ENCODE measurements around the gene CNDP1. TPM values are rescaled to one million over a fixed set of nuclear protein-coding genes. Genes with fewer than 3 reads are reported as not detected.

CNDP1 gene
- total RNA-seq, 1 experiment from 2014 or later = not detected

DNA sequence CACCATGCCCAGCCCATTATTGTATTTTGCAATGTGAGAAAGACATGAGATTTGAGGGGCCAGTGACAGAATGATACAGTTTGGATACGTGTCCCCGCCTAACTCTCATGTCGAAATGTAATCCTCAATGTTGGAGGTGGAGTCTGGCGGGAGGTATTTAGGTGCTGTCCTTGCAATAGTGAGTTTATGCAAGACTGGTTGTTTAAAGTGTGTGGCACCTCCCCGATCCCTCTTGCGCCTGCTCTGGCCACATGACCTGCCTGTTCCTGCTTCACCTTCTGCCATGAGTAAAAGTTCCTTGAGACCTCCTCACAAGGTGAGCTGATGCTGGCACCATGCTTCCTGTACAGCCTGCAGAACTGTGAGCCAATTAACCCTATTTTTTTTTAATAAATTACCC lies 16.6 kb downstream of the CNDP1 start:
- Histone ChIP-seq H3K9me2 (replicated peaks; ENCODE audit: insufficient read depth, low read length) (no peaks in the 10 kb centered on the region), H3K79me2 (ENCODE audit: low read length) (no peaks in the 10 kb centered on the region), H3K36me3 (ENCODE audit: insufficient read depth, low read length) (no peaks in the 10 kb centered on the region), H4K20me1 (ENCODE audit: insufficient read depth, low read depth, low read length) (no peaks in the 10 kb centered on the region), H3K4me1 (ENCODE audit: low read length) (no peaks in the 10 kb centered on the region), H3K9me3 (ENCODE audit: low read length) (peaks cover 6% of the 10 kb centered on the region), H3K9ac (ENCODE audit: low read length) (no peak overlapping the region), H3K27me3 (ENCODE audit: low read length) (no peaks in the 10 kb centered on the region; the same call in 1 of the 2 replicates), H3K4me2 (ENCODE audit: low read depth, low read length, poor library complexity, severe bottlenecking) (no peak overlapping the region), H2AFZ (ENCODE audit: low read length) (no peak overlapping the region), H3K4me3 (ENCODE audit: low read length) (no peak overlapping the region), H3K27ac (ENCODE audit: low read length) (no peak overlapping the region)
- no peak for DNase-seq

DNA sequence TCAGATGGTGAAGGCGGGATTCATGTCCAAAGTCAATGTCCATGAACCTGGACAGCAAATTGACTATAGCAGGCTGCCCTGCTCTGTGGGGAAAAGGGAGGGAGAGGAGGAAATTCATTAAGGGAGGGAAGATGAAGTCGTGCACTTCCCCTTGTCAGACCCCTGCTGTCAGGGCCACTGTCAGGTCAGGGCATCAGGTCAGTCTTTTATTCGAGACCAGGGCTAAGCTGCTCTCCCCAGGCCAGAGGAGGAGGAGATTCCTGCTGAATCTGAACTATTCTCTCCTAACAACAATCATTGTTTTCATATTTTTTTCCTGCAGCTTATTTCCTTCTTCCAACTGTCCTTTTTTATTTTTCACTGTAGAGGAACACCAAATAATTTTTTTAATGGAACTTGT lies 17.2 kb downstream of the CNDP1 start:
- no peak overlapping the region for H3K4me3 ChIP-seq (ENCODE audit: low read length)
- H3K4me2 ChIP-seq (ENCODE audit: low read depth, low read length, poor library complexity, severe bottlenecking) = no peak overlapping the region
- no peaks in the 10 kb centered on the region for H3K9me2 ChIP-seq (replicated peaks; ENCODE audit: insufficient read depth, low read length)
- H3K27ac ChIP-seq (ENCODE audit: low read length) = no peak overlapping the region
- no peaks in the 10 kb centered on the region; the same call in 1 of the 2 replicates for H4K20me1 ChIP-seq (ENCODE audit: insufficient read depth, low read depth, low read length)
- no peak overlapping the region for H2AFZ ChIP-seq (ENCODE audit: low read length)
- H3K9me3 ChIP-seq (ENCODE audit: low read length) = peaks cover 6% of the 10 kb centered on the region
- H3K9ac ChIP-seq (ENCODE audit: low read length) = no peak overlapping the region
- H3K27me3 ChIP-seq (ENCODE audit: low read length) = no peaks in the 10 kb centered on the region; the same call in 1 of the 2 replicates
- no peaks in the 10 kb centered on the region for H3K4me1 ChIP-seq (ENCODE audit: low read length)
- no peak for DNase-seq
- no peaks in the 10 kb centered on the region for H3K79me2 ChIP-seq (ENCODE audit: low read length)
- H3K36me3 ChIP-seq (ENCODE audit: insufficient read depth, low read length) = no peaks in the 10 kb centered on the region

DNA sequence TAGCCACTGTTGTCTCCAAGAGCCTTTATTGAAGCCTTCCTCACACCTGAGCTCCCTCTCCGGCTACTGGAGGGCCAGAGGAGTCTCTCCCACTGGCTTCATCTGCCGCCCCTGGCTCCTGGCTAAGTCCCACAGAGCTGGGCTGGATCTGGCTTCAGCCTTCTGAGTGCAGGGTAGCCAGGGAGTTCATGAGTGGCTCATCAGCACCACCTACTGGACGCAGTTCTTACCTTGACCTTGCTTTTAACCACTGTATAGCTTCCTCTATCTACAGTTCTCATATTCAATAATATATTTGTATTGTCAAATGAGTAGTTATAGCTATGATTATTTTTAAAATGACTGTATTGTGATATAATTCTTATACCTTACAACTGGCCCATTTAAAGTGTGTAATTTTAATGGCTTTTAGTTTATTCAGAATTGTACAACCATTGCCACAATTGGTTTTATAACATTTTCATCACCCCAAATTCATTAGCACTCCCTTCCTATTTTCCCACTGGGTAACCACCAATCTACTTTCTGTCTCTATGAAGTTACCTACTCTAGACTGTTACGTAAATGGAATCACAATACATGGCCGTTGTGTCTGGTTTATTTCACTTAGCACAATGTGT lies 17.7 kb downstream of the CNDP1 start:
- Histone ChIP-seq H3K79me2 (ENCODE audit: low read length) (no peaks in the 10 kb centered on the region), H2AFZ (ENCODE audit: low read length) (no peak overlapping the region), H3K9me2 (replicated peaks; ENCODE audit: insufficient read depth, low read length) (no peaks in the 10 kb centered on the region), H3K4me2 (ENCODE audit: low read depth, low read length, poor library complexity, severe bottlenecking) (no peak overlapping the region), H3K27ac (ENCODE audit: low read length) (no peak overlapping the region), H3K4me3 (ENCODE audit: low read length) (no peak overlapping the region), H3K9ac (ENCODE audit: low read length) (no peak overlapping the region), H3K4me1 (ENCODE audit: low read length) (no peaks in the 10 kb centered on the region), H3K36me3 (ENCODE audit: insufficient read depth, low read length) (no peaks in the 10 kb centered on the region), H4K20me1 (ENCODE audit: insufficient read depth, low read depth, low read length) (no peaks in the 10 kb centered on the region; the same call in 1 of the 2 replicates), H3K27me3 (ENCODE audit: low read length) (no peaks in the 10 kb centered on the region; the same call in 1 of the 2 replicates), H3K9me3 (ENCODE audit: low read length) (peaks cover 6% of the 10 kb centered on the region)
- DNase-seq = peak; percentile 96

DNA sequence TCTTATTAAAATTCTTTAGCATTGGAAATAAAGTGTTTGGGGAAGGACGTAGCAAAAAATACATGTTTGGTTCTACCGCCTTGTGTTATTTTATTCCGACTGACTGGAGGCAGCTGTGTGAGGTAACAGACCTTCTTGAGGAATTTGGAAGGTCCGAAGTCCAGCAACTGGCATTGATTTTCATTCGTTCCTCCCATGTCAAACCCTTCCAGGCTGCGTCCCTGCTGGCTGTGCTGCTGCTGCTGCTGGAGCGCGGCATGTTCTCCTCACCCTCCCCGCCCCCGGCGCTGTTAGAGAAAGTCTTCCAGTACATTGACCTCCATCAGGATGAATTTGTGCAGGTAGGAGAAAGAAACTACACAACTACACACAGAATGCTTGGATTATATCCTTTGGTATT lies 21.8 kb downstream of the CNDP1 start:
- Histone ChIP-seq H3K4me2 (ENCODE audit: low read depth, low read length, poor library complexity, severe bottlenecking) (no peak overlapping the region), H3K4me3 (ENCODE audit: low read length) (no peak overlapping the region), H3K27me3 (ENCODE audit: low read length) (no peaks in the 10 kb centered on the region)

DNA sequence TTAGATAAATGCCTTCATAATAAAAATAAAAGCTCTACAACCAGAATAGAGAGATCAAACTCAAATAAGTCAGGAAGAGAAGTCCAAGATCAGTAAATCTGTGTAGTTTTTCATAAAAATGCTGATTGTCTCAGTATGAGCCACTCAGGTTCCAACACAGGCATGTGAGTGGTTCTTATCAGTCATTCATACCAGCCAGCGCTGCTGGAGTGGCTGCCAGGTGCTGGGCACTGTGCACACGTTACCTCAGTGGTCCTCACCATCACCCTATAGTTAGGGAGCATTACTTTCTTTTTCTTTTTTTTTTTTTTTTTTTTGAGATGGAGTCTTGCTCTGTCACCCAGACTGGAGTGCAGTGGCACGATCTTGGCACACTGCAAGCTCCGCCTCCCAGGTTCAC lies 23.8 kb downstream of the CNDP1 start:
- no peaks in the 10 kb centered on the region; the same call in 1 of the 2 replicates for H4K20me1 ChIP-seq (ENCODE audit: insufficient read depth, low read depth, low read length)
- H2AFZ ChIP-seq (ENCODE audit: low read length) = no peak overlapping the region
- no peaks in the 10 kb centered on the region for H3K9me2 ChIP-seq (replicated peaks; ENCODE audit: insufficient read depth, low read length)
- no peaks in the 10 kb centered on the region for H3K36me3 ChIP-seq (ENCODE audit: insufficient read depth, low read length)
- no peak overlapping the region for H3K4me3 ChIP-seq (ENCODE audit: low read length)
- no peak for DNase-seq
- H3K4me1 ChIP-seq (ENCODE audit: low read length) = no peaks in the 10 kb centered on the region
- no peaks in the 10 kb centered on the region for H3K27me3 ChIP-seq (ENCODE audit: low read length)
- H3K27ac ChIP-seq (ENCODE audit: low read length) = no peak overlapping the region
- H3K79me2 ChIP-seq (ENCODE audit: low read length) = no peaks in the 10 kb centered on the region
- H3K4me2 ChIP-seq (ENCODE audit: low read depth, low read length, poor library complexity, severe bottlenecking) = no peak overlapping the region
- H3K9ac ChIP-seq (ENCODE audit: low read length) = no peak overlapping the region
- H3K9me3 ChIP-seq (ENCODE audit: low read length) = no peaks in the 10 kb centered on the region

More for the DNA sequence above, 21.8 kb downstream of the CNDP1 start:
- H3K9ac ChIP-seq (ENCODE audit: low read length) = no peak overlapping the region
- H3K27ac ChIP-seq (ENCODE audit: low read length) = no peak overlapping the region
- H2AFZ ChIP-seq (ENCODE audit: low read length) = no peak overlapping the region
- no peaks in the 10 kb centered on the region for H3K9me3 ChIP-seq (ENCODE audit: low read length)
- H3K4me1 ChIP-seq (ENCODE audit: low read length) = no peaks in the 10 kb centered on the region
- DNase-seq = no peak
- H4K20me1 ChIP-seq (ENCODE audit: insufficient read depth, low read depth, low read length) = no peaks in the 10 kb centered on the region; the same call in 1 of the 2 replicates
- H3K9me2 ChIP-seq (replicated peaks; ENCODE audit: insufficient read depth, low read length) = no peaks in the 10 kb centered on the region
- H3K36me3 ChIP-seq (ENCODE audit: insufficient read depth, low read length) = no peaks in the 10 kb centered on the region
- H3K79me2 ChIP-seq (ENCODE audit: low read length) = no peaks in the 10 kb centered on the region

DNA sequence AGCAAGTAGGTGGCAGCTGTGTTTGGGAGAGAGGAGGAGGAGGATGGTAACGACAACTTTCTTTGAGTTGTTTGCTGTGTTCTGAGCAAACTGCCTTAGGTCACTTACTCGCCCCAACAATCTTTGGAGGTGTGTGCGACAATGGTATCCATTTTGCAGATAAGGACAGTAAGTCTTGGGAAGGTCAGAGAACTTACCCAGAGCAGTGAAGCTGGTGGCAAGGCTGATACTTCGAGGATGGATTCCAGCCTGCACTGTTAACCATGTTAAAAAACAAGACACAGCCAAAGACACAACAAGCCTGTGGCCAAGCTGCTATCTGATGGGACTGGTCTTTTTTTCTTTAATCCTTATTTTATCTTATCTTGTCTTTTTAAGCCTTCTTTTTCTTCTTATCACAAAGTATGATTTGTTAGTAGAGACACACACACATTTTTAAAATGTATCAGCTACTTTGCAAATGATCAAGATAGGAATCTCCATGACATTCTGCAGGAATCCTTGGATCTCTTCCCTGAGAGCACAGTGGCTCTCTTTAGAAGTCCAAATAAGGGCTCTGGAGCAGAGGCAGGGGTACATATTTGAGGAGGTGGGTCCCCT lies 27.9 kb downstream of the CNDP1 start:
- Histone ChIP-seq H4K20me1 (ENCODE audit: insufficient read depth, low read depth, low read length) (no peaks in the 10 kb centered on the region), H3K27me3 (ENCODE audit: low read length) (no peaks in the 10 kb centered on the region), H3K4me1 (ENCODE audit: low read length) (no peaks in the 10 kb centered on the region), H3K9ac (ENCODE audit: low read length) (no peak overlapping the region), H3K9me3 (ENCODE audit: low read length) (no peaks in the 10 kb centered on the region), H3K79me2 (ENCODE audit: low read length) (no peaks in the 10 kb centered on the region), H3K36me3 (ENCODE audit: insufficient read depth, low read length) (no peaks in the 10 kb centered on the region), H3K4me2 (ENCODE audit: low read depth, low read length, poor library complexity, severe bottlenecking) (no peak overlapping the region), H3K27ac (ENCODE audit: low read length) (no peak overlapping the region), H3K9me2 (replicated peaks; ENCODE audit: insufficient read depth, low read length) (no peaks in the 10 kb centered on the region), H3K4me3 (ENCODE audit: low read length) (no peak overlapping the region), H2AFZ (ENCODE audit: low read length) (no peak overlapping the region)
- DNase-seq = no peak

DNA sequence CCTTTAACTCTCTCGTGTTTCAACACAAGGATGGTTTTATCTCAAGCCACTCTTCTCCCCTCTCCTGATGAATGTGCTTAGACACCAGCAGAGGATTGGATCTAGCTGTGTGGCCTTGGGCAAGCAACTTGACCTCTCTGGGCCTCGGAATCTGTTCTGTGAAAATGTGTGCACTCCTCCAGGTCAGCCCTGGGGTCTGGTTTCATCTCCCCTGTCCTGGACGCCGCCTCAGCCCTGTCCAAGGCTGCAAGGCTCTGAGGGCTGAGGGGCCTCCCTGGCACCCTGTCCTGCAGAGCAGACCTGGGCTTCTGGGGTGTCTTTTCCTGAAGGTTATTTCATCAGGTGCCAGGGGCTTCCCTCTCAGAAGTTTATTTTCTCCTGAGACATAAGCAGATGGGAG lies 28.5 kb downstream of the CNDP1 start:
- H3K9me3 ChIP-seq (ENCODE audit: low read length) = no peaks in the 10 kb centered on the region
- H3K4me2 ChIP-seq (ENCODE audit: low read depth, low read length, poor library complexity, severe bottlenecking) = no peak overlapping the region
- no peaks in the 10 kb centered on the region for H4K20me1 ChIP-seq (ENCODE audit: insufficient read depth, low read depth, low read length)
- DNase-seq = no peak
- H3K4me3 ChIP-seq (ENCODE audit: low read length) = no peak overlapping the region
- H3K4me1 ChIP-seq (ENCODE audit: low read length) = no peaks in the 10 kb centered on the region
- H3K36me3 ChIP-seq (ENCODE audit: insufficient read depth, low read length) = no peaks in the 10 kb centered on the region
- no peaks in the 10 kb centered on the region for H3K9me2 ChIP-seq (replicated peaks; ENCODE audit: insufficient read depth, low read length)
- H3K79me2 ChIP-seq (ENCODE audit: low read length) = no peaks in the 10 kb centered on the region
- H2AFZ ChIP-seq (ENCODE audit: low read length) = no peak overlapping the region
- H3K27me3 ChIP-seq (ENCODE audit: low read length) = no peaks in the 10 kb centered on the region
- H3K27ac ChIP-seq (ENCODE audit: low read length) = no peak overlapping the region
- no peak overlapping the region for H3K9ac ChIP-seq (ENCODE audit: low read length)

DNA sequence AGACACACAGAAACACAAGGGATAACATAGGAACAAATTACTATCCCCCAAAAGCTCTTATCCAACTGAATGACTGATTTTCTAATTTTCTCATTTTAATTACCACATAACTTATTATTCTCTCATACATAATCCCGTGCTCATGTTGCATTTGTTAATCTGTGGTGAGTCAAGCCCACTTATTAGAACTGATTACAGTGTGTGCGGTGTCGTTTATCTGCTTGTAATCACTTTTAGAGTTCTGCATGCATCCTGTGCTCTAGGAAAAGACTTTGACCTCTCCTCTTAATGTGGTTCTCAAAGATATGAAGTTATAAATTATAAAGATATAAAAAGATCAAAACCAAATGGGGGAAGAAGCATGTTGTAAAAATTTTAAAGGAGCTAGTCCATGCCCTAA lies 29.7 kb downstream of the CNDP1 start:
- DNase-seq = no peak
- H4K20me1 ChIP-seq (ENCODE audit: insufficient read depth, low read depth, low read length) = no peaks in the 10 kb centered on the region
- H3K9ac ChIP-seq (ENCODE audit: low read length) = no peak overlapping the region

More for the DNA sequence above, 29.7 kb downstream of the CNDP1 start:
- no peak overlapping the region for H3K4me2 ChIP-seq (ENCODE audit: low read depth, low read length, poor library complexity, severe bottlenecking)
- no peaks in the 10 kb centered on the region for H3K36me3 ChIP-seq (ENCODE audit: insufficient read depth, low read length)
- no peak overlapping the region for H2AFZ ChIP-seq (ENCODE audit: low read length)
- no peaks in the 10 kb centered on the region for H3K9me3 ChIP-seq (ENCODE audit: low read length)
- H3K9me2 ChIP-seq (replicated peaks; ENCODE audit: insufficient read depth, low read length) = no peaks in the 10 kb centered on the region
- no peaks in the 10 kb centered on the region for H3K27me3 ChIP-seq (ENCODE audit: low read length)
- no peak overlapping the region for H3K27ac ChIP-seq (ENCODE audit: low read length)
- no peaks in the 10 kb centered on the region for H3K79me2 ChIP-seq (ENCODE audit: low read length)
- no peak overlapping the region for H3K4me3 ChIP-seq (ENCODE audit: low read length)
- no peaks in the 10 kb centered on the region for H3K4me1 ChIP-seq (ENCODE audit: low read length)

Data from Karpas-422 (cell line).